Cardiac muscle cell (in vitro differentiated cells and primary cell): ENCODE data around the gene IGF2BP3. TPM values are rescaled to one million over a fixed set of nuclear protein-coding genes. Genes with fewer than 3 reads are reported as not detected.

Source experiments
- DNase-seq, 2 donors: peaks; one replicate each; pipeline versions ENCODE4 v3.0.0 to v3.0.0-alpha.2; 2010 to 2017; ENCODE audit warnings: low read depth in 1 of 2, low spot score in 1 of 2
- H3K27ac ChIP-seq: fragments of 200-600 bp; sonication (generic); 2 replicates; pipeline ENCODE4 v1.5.1; 2016
- H3K27me3 ChIP-seq: fragments of 200-600 bp; sonication (generic); 2 replicates; pipeline ENCODE4 v1.6.0; 2016; ENCODE audit warnings: control low read depth
- H3K36me3 ChIP-seq: fragments of 200-600 bp; sonication (generic); 2 replicates; pipeline ENCODE4 v1.5.1; 2016; ENCODE audit warnings: control low read depth
- H3K4me1 ChIP-seq: fragments of 200-600 bp; sonication (generic); 2 replicates; pipeline ENCODE4 v1.8.1; 2017; ENCODE audit warnings: low read depth, mild to moderate bottlenecking, mixed run types
- H3K4me3 ChIP-seq: fragments of 200-600 bp; sonication (generic); 2 replicates; pipeline ENCODE4 v1.5.1; 2016; ENCODE audit warnings: mild to moderate bottlenecking
- H3K9me3 ChIP-seq: fragments of 200-600 bp; sonication (generic); 2 replicates; pipeline ENCODE4 v1.5.1; 2017; ENCODE audit warnings: low read depth, mild to moderate bottlenecking, control low read depth
- polyA plus RNA-seq: library from polyadenylated mRNA; unstranded; fragments of >200 nt; fragmentation: Nextera tagmentation; extraction: Ambion mirVana; gene quantifications from 2 replicates; pipeline ENCODE4 v1.2.1, GENCODE V29; 2016
- total RNA-seq: library from RNA; depleted of rRNA; stranded (reverse); fragments of >200 nt; gene quantifications from 2 replicates; pipeline ENCODE4 v1.2.3, GENCODE V29; 2016
- TF ChIP-seq, protein P1 (sequence below): IDR thresholded peaks from 2 replicates; pipeline ENCODE4 v1.5.1; 2012; ENCODE audit warnings: low read depth, mild to moderate bottlenecking, low read length

Gene IGF2BP3
- total and polyA plus RNA-seq, 2 experiments from 2014 or later, result 30.5 to 59.3 TPM

DNA sequence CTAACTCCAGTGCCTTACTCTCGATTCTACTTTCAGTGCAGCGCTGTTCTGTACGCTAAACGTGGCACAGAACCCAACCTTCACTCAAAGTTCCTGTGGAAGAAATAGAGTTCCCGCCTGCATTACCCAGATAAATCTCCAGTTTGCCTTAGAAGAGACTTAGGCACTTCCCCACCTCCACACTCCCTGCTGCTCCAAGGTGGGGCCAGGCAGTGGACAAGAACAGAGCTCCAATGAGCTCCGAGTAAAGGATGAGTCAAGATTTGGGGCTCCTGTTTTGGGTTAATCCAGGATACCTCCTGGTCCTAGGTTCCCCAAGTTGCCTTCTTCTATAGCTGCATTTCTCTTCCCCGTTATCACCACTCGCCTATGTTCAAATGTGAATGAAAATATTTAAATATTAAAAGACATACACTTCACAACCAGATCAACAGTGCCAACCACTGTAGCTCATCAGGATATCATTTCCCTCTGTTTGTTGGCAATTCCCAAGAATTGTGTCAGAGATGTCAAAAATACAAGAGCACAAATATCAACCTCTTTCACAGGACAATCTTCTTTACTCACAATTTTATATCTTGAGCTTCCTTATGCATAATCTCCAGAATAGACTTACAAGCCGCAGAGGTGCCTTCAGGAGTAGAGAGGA lies 123.1 kb downstream of the IGF2BP3 start:
- DNase-seq, result no peak
- H3K36me3 ChIP-seq, result peaks cover 52% of the 10 kb centered on the region
- TF ChIP-seq, protein P1, sequence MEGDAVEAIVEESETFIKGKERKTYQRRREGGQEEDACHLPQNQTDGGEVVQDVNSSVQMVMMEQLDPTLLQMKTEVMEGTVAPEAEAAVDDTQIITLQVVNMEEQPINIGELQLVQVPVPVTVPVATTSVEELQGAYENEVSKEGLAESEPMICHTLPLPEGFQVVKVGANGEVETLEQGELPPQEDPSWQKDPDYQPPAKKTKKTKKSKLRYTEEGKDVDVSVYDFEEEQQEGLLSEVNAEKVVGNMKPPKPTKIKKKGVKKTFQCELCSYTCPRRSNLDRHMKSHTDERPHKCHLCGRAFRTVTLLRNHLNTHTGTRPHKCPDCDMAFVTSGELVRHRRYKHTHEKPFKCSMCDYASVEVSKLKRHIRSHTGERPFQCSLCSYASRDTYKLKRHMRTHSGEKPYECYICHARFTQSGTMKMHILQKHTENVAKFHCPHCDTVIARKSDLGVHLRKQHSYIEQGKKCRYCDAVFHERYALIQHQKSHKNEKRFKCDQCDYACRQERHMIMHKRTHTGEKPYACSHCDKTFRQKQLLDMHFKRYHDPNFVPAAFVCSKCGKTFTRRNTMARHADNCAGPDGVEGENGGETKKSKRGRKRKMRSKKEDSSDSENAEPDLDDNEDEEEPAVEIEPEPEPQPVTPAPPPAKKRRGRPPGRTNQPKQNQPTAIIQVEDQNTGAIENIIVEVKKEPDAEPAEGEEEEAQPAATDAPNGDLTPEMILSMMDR, result no peak
- no peaks in the 10 kb centered on the region for H3K9me3 ChIP-seq
- H3K27ac ChIP-seq, result no peak overlapping the region
- peaks cover 14% of the 10 kb centered on the region for H3K4me1 ChIP-seq
- no peaks in the 10 kb centered on the region for H3K27me3 ChIP-seq
- no peak overlapping the region for H3K4me3 ChIP-seq

DNA sequence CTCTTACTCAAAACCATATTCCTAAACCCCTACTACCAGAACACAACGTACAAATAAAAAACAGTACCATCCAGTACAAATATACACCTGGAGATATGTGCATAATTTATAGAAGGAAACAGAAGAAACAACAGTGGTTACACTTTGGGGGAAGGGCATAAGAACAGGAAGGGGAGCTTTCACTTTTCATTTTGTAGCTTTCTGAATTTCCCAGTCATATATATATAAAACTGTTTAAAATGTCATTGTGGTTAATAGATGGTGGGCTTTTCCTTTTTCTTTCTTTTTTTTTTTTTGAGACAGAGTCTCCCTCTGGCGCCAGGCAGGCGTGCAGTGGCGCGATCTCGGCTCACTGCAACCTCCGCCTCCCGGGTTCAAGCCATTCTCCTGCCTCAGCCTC lies 124.0 kb downstream of the IGF2BP3 start:
- no peak overlapping the region for H3K4me3 ChIP-seq
- DNase-seq, result no peak
- H3K36me3 ChIP-seq, result peaks cover 59% of the 10 kb centered on the region
- TF ChIP-seq, protein P1, result no peak
- H3K27me3 ChIP-seq, result no peaks in the 10 kb centered on the region
- no peaks in the 10 kb centered on the region for H3K9me3 ChIP-seq
- H3K27ac ChIP-seq, result no peak overlapping the region
- H3K4me1 ChIP-seq, result peaks cover 14% of the 10 kb centered on the region

DNA sequence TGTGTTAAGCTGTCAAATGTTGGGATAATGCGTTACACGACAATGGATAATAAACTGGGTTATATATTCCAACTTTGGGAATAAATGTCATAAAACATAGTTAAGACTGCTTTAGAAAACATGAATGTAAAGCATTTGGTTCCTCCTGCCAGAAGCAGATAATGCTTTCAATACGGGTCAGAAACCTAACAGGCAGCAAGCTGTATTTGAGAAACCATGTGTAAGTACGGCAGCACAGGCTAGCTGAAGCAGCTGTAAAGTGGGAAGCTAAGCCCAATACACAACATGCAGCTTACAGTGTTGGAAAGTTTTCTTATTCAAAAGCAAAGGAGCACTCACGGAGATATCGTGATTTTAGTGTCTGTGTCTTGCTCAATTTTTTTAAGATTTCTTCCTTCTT lies 124.7 kb downstream of the IGF2BP3 start:
- no peak for DNase-seq
- peaks cover 14% of the 10 kb centered on the region for H3K4me1 ChIP-seq
- no peak overlapping the region for H3K27ac ChIP-seq
- H3K9me3 ChIP-seq, result no peaks in the 10 kb centered on the region
- peaks cover 64% of the 10 kb centered on the region for H3K36me3 ChIP-seq
- no peak overlapping the region for H3K4me3 ChIP-seq
- H3K27me3 ChIP-seq, result no peaks in the 10 kb centered on the region
- TF ChIP-seq, protein P1, result no peak

DNA sequence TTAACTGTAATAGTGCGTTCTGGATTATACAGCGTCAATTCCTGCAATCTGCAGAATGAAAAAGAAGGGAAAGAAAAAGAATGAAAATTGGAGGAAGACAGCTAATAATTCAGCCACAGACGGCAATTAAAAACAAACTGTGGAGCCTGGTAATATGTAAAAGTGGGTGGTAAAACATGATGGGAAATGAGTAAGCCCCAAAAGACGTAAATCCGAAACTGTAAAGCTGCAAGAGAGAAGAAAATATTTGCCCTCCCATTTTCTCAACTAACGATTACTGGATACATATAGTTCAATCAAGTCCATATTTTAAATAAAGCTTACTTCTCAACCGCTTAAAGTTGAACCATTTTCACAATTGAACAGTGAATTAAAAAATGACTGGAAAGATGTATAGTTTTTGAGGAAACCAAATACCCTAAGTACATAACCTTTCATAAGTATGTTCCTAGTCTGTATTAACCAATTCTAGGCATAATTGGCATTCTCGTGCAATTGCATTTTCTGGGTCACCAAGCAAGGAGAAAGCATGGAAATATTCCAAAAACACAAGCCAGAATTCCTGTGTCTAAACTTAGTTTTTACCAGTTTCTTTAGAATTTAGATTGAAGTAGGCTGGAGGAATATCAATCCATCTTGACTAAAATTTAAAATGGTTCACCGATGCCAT lies 126.3 kb downstream of the IGF2BP3 start:
- TF ChIP-seq, protein P1, result no peak
- Histone ChIP-seq H3K4me1 (no peaks in the 10 kb centered on the region), H3K4me3 (no peak overlapping the region), H3K36me3 (peaks cover 73% of the 10 kb centered on the region), H3K27me3 (no peaks in the 10 kb centered on the region), H3K9me3 (no peaks in the 10 kb centered on the region), H3K27ac (no peak overlapping the region)
- no peak for DNase-seq

DNA sequence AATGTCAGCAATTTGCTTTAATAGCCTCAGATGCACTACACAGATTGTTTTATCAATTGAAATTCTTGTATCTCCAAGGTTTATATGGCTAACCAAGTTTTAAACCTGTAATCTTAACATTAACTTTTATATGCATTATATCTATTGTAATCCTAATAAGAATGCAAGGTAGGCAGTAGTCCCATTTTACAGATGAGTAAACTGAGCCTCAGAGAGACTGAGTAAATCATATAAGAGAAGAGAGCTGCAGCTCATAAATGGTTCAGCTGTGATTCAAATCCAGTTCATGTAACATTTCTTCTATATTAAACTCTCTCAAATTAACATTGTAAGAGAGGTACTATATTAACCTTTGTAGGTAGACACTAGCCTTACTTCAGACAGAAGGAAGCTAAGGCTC lies 127.2 kb downstream of the IGF2BP3 start:
- H3K4me1 ChIP-seq, result no peaks in the 10 kb centered on the region
- TF ChIP-seq, protein P1, result no peak
- H3K27me3 ChIP-seq, result no peaks in the 10 kb centered on the region
- H3K4me3 ChIP-seq, result no peak overlapping the region
- H3K36me3 ChIP-seq, result peaks cover 81% of the 10 kb centered on the region
- DNase-seq, result no peak
- H3K27ac ChIP-seq, result no peak overlapping the region
- no peaks in the 10 kb centered on the region for H3K9me3 ChIP-seq
